ENCODE data around the gene HMGB4.

HMGB4 gene

GRCh38 chr1:33863779-33864178, at the start of gene HMGB4:
HMGB4 (plus strand) TSS chr1:33864079; CDS start chr1:33864192, 113 bp downstream.
- DNase-seq (ENCODE audit: insufficient read length, low spot score) (no peak), FAIRE-seq (no peak)
- no peak for TF ChIP-seq POLR2A (IDR thresholded peaks at IDR 0.05; ENCODE audit: low read depth, low read length)

DNA sequence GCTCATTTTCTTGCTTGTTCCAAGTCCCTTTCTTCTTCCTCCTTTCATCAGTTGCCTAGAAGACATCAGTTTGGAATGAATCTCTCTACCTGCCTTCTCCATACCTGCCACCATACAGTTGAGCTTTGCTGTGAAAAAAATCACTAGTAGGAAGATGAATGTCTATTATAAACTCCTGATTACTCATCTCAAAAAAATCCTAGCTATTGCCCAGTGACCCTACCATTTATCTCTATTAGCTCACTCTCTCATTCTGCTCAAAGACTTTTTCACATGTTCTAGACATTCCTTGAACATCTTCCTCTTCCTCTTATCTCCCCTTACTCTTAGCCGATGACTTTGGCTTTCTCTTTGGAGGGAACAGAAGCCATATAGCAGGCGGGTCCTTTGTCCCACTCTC, 49.7 kb upstream of the HMGB4 start:
- DNase-seq (ENCODE audit: insufficient read length, low spot score) (peak; percentile 33), FAIRE-seq (peak; percentile 84)

GRCh38 chr1:33815061-33815460, 48.8 kb upstream of the HMGB4 start:
- peak; percentile 97 for FAIRE-seq
- TF ChIP-seq POLR2A (IDR thresholded peaks at IDR 0.05; ENCODE audit: low read depth, low read length), result no peak
- DNase-seq (ENCODE audit: insufficient read length, low spot score), result peak; percentile 47

More for the DNA sequence above, 49.7 kb upstream of the HMGB4 start:
- no peak for TF ChIP-seq POLR2A (IDR thresholded peaks at IDR 0.05; ENCODE audit: low read depth, low read length)

DNA sequence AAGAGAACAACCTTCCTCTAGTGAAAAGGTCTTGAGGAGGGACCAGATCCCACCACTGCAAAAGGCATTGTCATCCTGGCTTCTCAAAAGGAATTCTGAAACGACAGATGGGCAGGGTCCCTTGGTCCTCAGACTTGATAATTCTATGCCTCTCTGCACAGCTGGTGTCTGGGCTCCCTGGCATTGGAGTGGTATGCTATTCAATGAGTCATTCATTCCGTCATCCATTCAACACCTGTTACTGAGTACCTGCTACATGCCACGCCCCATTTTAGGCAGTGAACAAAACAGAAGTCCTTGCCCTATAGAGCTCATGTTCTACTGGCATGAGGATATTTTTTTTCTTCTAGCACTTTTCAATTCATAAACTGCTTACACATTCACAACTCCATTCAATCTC, 45.8 kb upstream of the HMGB4 start:
- FAIRE-seq, result no peak
- no peak for DNase-seq (ENCODE audit: insufficient read length, low spot score)
- TF ChIP-seq POLR2A (IDR thresholded peaks at IDR 0.05; ENCODE audit: low read depth, low read length), result no peak

DNA sequence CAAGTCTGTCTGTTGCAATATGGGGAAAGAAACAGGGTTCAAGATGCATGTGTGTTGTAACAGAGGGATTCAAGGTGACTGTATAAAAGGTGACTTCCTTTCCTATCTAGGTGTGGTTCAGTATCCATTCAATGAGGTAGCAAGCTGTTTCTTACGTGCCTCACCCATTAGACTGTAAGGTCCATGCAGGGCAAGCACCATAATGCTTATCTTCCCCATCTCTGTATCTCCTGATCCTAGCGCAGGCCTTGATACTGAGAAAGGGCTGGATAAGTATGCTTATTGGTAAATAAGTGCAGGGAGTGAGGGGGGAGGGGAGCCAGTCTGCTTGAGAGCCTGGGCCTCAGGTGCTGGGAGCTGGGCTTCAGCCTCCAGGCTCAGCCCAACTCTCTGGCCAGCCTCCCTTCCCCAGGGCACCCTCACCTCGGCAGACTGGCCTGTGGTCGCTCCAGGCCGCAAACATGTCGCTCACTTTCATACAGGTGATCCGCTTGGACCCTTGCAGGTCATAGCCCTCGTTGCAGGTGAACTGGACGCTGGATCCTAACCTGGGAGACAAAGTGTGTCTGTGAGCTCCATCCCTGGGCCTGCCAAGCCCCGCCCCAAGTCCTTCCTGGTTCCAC, 44.5 kb upstream of the HMGB4 start:
- FAIRE-seq (no peak), DNase-seq (ENCODE audit: insufficient read length, low spot score) (no peak)
- no peak for TF ChIP-seq POLR2A (IDR thresholded peaks at IDR 0.05; ENCODE audit: low read depth, low read length)

- no peak for FAIRE-seq
- no peak for TF ChIP-seq POLR2A (IDR thresholded peaks at IDR 0.05; ENCODE audit: low read depth, low read length)
Observed at GRCh38 chr1:33819913-33820311, 44.0 kb upstream of the HMGB4 start.

DNA sequence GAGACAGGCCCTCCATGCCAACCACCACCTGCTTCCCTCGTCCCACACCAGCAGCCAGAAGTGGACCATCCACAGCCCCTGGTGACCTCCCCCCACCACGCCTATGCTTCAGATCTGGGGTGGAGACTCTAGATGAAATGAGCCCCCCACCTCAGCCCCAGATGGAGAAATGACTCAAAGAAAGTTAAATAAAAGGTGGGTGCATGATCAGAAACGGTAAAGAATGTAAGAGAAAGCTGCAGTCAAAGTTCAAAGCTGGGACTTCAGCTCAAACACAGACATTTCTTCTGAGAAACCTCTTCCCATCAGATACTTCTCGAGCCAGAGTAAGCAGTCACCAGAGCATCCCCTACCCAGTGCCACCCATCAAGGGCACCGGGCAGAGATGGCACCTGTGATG, 43.1 kb upstream of the HMGB4 start:
- no peak for TF ChIP-seq POLR2A (IDR thresholded peaks at IDR 0.05; ENCODE audit: low read depth, low read length)
- FAIRE-seq (no peak), DNase-seq (ENCODE audit: insufficient read length, low spot score) (no peak)

More at GRCh38 chr1:33819913-33820311, 44.0 kb upstream of the HMGB4 start:
- DNase-seq (ENCODE audit: insufficient read length, low spot score), result no peak

- no peak for TF ChIP-seq POLR2A (IDR thresholded peaks at IDR 0.05; ENCODE audit: low read depth, low read length)
Observed at GRCh38 chr1:33821291-33821690, 42.6 kb upstream of the HMGB4 start.

GRCh38 chr1:33822396-33822795, 41.5 kb upstream of the HMGB4 start:
- TF ChIP-seq POLR2A (IDR thresholded peaks at IDR 0.05; ENCODE audit: low read depth, low read length), result no peak
- no peak for FAIRE-seq
- no peak for DNase-seq (ENCODE audit: insufficient read length, low spot score)

More at GRCh38 chr1:33821291-33821690, 42.6 kb upstream of the HMGB4 start:
- FAIRE-seq (no peak), DNase-seq (ENCODE audit: insufficient read length, low spot score) (no peak)

- no peak for DNase-seq (ENCODE audit: insufficient read length, low spot score)
- TF ChIP-seq POLR2A (IDR thresholded peaks at IDR 0.05; ENCODE audit: low read depth, low read length), result no peak
- FAIRE-seq, result no peak
Observed at GRCh38 chr1:33823401-33823800, 40.5 kb upstream of the HMGB4 start.

- DNase-seq (ENCODE audit: insufficient read length, low spot score) (no peak), FAIRE-seq (no peak)
- TF ChIP-seq POLR2A (IDR thresholded peaks at IDR 0.05; ENCODE audit: low read depth, low read length), result no peak
Observed at GRCh38 chr1:33823830-33824229, 40.0 kb upstream of the HMGB4 start.

DNA sequence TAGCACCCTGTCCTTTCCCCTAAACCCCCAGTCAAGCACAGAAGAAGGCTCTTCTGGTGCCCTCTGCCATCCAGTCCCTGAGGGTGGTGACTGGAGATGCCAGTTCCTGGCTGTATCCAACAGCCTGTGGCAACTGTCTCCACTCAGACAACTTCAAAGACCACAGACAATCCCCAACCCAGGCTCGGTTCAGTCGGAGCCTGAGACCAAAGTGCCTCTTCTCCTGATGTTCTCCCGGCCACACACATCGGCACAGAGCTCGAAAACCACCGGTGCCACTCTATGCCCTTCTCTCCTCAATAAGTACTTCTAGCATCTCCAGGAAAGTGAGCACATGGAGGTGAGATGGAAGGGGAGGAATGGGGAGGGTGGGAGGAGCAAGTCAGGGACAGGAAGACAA, 39.6 kb upstream of the HMGB4 start:
- FAIRE-seq (no peak), DNase-seq (ENCODE audit: insufficient read length, low spot score) (no peak)
- TF ChIP-seq POLR2A (IDR thresholded peaks at IDR 0.05; ENCODE audit: low read depth, low read length), result no peak

GRCh38 chr1:33824971-33825370, 38.9 kb upstream of the HMGB4 start:
- FAIRE-seq, result no peak

GRCh38 chr1:33825506-33825905, 38.4 kb upstream of the HMGB4 start:
- FAIRE-seq, result no peak

More at GRCh38 chr1:33824971-33825370, 38.9 kb upstream of the HMGB4 start:
- no peak for DNase-seq (ENCODE audit: insufficient read length, low spot score)
- no peak for TF ChIP-seq POLR2A (IDR thresholded peaks at IDR 0.05; ENCODE audit: low read depth, low read length)

GRCh38 chr1:33826311-33826710, 37.6 kb upstream of the HMGB4 start:
- FAIRE-seq, result no peak
- no peak for DNase-seq (ENCODE audit: insufficient read length, low spot score)
- no peak for TF ChIP-seq POLR2A (IDR thresholded peaks at IDR 0.05; ENCODE audit: low read depth, low read length)

More at GRCh38 chr1:33825506-33825905, 38.4 kb upstream of the HMGB4 start:
- no peak for DNase-seq (ENCODE audit: insufficient read length, low spot score)
- no peak for TF ChIP-seq POLR2A (IDR thresholded peaks at IDR 0.05; ENCODE audit: low read depth, low read length)
